PFSK-1 (cell line): Measurements from ENCODE around the gene IGFL2.

Source experiments
- FOXP2 ChIP-seq: optimal IDR thresholded peaks from 2 replicates; pipeline ENCODE3; 2011; ENCODE audit warnings: borderline replicate concordance, control low read depth, inconsistent platforms; ENCODE audit not compliant: insufficient read depth; ENCODE audit errors: extremely low read length, extremely low read depth
- POLR2AphosphoS5 ChIP-seq: IDR thresholded peaks from 2 replicates; pipeline ENCODE4 v1.6.1; 2012; ENCODE audit warnings: low read depth, mild to moderate bottlenecking, control low read depth, low read length, moderate library complexity
- REST ChIP-seq, 2 experiments: IDR thresholded peaks; 2 replicates each; pipeline versions ENCODE4 v1.6.1 to v1.8.0; 2011 to 2012; ENCODE audit warnings: low read depth in 2 of 2, low read length in 2 of 2, control low read depth in 1 of 2, inconsistent platforms in 1 of 2, mild to moderate bottlenecking in 1 of 2, moderate library complexity in 1 of 2; ENCODE audit not compliant: insufficient read depth in 1 of 2
- SIN3A ChIP-seq: IDR thresholded peaks from 2 replicates; pipeline ENCODE4 v1.6.1; 2012; ENCODE audit warnings: mild to moderate bottlenecking, low read length, moderate library complexity, borderline replicate concordance; ENCODE audit not compliant: insufficient read depth
- TAF1 ChIP-seq: IDR thresholded peaks from 2 replicates; pipeline ENCODE4 v1.6.1; 2012; ENCODE audit warnings: low read length, control low read depth, borderline replicate concordance; ENCODE audit not compliant: insufficient read depth

The IGFL2 gene

DNA sequence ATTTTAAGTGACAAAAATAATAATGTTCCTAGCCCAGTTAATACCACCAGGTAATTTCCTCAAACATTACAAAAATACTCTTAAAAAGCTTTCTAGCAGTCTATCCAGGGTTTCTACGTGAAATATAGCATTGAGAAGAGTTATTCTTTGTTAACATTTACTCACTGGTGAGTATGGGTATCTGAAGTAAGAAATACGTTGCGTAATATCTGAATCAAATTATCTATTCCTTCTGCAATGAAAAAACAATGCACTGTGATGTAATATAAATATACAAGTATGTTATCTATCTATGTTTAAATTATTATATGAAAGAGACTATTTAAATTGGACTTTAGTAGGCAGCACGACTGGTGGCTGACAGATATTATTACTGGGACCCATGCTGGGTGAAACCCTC, 5.7 kb upstream of the IGFL2 start:
- no peak for TF ChIP-seq REST (IDR thresholded peaks at IDR 0.05; ENCODE audit: insufficient read depth in 1 of 2, low read depth in 2 of 2, low read length in 2 of 2)
- no peak for TF ChIP-seq POLR2AphosphoS5
- no peak for TF ChIP-seq TAF1
- no peak for TF ChIP-seq SIN3A
- no peak for TF ChIP-seq FOXP2

- no peak for TF ChIP-seq POLR2AphosphoS5
Observed at GRCh38 chr19:46144756-46145155, 3.3 kb upstream of the IGFL2 start.

DNA sequence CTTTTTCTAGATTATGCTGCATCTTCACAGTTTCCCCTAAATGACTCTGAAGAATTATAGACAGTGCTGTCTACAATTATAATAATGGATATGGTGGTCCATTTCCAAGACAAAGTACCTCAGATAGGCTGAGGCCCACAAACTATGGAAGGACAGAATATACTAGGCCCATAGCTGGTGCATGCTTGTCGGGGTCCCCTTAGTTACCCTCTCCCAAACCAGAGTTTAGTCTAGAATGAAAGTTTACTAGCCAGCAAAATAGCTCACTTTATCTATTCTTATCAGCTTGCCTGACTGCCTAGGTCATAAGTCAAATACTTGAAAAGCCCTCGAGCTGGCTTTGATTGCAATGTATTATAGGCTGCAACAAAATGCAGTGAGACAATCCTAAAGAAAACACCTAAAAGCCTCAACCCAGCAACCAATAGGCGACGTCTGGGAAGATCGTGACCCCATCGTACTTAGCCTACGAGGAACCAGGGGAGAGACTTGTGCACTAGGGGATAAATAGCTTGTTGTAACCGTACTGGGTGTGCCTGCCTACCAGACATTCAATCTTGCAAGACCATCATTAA, 785 bp upstream of the IGFL2 start:
- TF ChIP-seq REST (IDR thresholded peaks at IDR 0.05; ENCODE audit: insufficient read depth in 1 of 2, low read depth in 2 of 2, low read length in 2 of 2) (no peak), SIN3A (no peak)

DNA sequence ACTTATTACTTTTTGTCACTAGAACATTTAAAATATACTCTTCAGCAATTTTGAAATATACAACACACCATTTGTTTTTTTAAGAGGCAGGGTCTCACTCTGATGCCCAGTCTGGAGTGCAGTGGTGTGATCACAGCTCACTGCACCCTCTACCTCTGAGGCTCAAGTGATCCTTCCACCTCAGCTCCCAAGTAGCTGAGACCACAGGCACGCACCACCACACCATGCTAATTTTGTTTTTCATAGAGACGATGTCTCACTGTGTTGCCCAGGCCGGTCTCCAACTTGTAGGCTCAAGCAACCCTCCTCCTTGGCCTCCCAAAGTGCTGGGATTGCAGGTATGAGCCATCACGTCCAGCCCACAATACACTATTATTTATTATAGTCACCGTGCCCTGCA, 2.6 kb downstream of the IGFL2 start:
- TF ChIP-seq FOXP2 = no peak

DNA sequence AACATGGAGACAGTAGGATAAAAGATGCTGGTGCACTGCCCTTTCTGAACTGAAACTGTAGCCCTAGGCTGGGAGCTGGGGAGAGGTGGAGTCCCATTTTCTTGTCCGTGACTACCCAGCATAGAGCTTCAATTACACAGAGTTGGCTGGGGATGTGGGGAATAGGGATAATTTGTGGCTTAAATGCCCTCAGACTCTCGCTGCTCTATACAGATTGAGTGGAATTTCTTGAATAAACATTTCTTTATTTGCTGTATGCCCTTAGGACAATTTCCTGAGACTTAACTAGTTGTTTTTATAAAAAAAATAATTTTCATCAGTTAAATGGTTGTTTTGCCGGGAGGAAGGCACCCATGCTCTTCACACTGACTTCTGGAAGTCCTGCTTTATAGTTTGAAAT, 7.2 kb downstream of the IGFL2 start:
- TF ChIP-seq POLR2AphosphoS5 (no peak), FOXP2 (no peak), REST (IDR thresholded peaks at IDR 0.05; ENCODE audit: insufficient read depth in 1 of 2, low read depth in 2 of 2, low read length in 2 of 2) (no peak), SIN3A (no peak), TAF1 (no peak)

GRCh38 chr19:46159418-46160232, 11.6 kb downstream of the IGFL2 start:
- no peak for TF ChIP-seq FOXP2
- TF ChIP-seq REST (IDR thresholded peaks at IDR 0.05; ENCODE audit: insufficient read depth in 1 of 2, low read depth in 2 of 2, low read length in 2 of 2) = no peak
- TF ChIP-seq POLR2AphosphoS5 = no peak
- TF ChIP-seq TAF1 = no peak
- no peak for TF ChIP-seq SIN3A
